GM23248 (cell line): ENCODE measurements around the gene SSU72. TPM values are rescaled to one million over a fixed set of nuclear protein-coding genes. Genes with fewer than 3 reads are reported as not detected.

Experiments used
- DNase-seq: peaks from one replicate; pipeline ENCODE4 v3.0.0-alpha.2; 2015
- H2AFZ ChIP-seq: fragments of 200-600 bp; sonication (generic); 2 replicates; pipeline ENCODE4 v1.6.1; 2016; ENCODE audit warnings: antibody characterized with exemption
- H3F3A ChIP-seq: fragments of 200-600 bp; sonication (generic); 2 replicates; pipeline ENCODE4 v1.6.1; 2016; ENCODE audit warnings: mild to moderate bottlenecking, antibody characterized with exemption, mixed run types; ENCODE audit not compliant: insufficient read depth
- H3K27ac ChIP-seq: fragments of 200-600 bp; sonication (generic); 2 replicates; pipeline ENCODE4 v1.5.1; 2016; ENCODE audit warnings: mild to moderate bottlenecking
- H3K27me3 ChIP-seq: fragments of 200-600 bp; sonication (generic); replicated peaks from 2 replicates; pipeline ENCODE4 v1.6.1; 2016; ENCODE audit warnings: mild to moderate bottlenecking; ENCODE audit not compliant: insufficient read depth
- H3K36me3 ChIP-seq: fragments of 200-600 bp; sonication (generic); 2 replicates; pipeline ENCODE4 v1.6.1; 2016; ENCODE audit warnings: low read depth, mild to moderate bottlenecking
- H3K4me1 ChIP-seq: fragments of 200-600 bp; sonication (generic); 2 replicates; pipeline ENCODE4 v1.6.1; 2016; ENCODE audit warnings: mild to moderate bottlenecking; ENCODE audit not compliant: insufficient read depth
- H3K4me2 ChIP-seq: fragments of 200-600 bp; sonication (generic); one replicate; pipeline ENCODE4 v1.6.1; 2016; ENCODE audit warnings: mild to moderate bottlenecking; ENCODE audit not compliant: unreplicated experiment
- H3K4me3 ChIP-seq: fragments of 200-600 bp; sonication (generic); 2 replicates; pipeline ENCODE4 v1.5.1; 2016; ENCODE audit warnings: mild to moderate bottlenecking
- H3K79me2 ChIP-seq: fragments of 200-600 bp; sonication (generic); 2 replicates; pipeline ENCODE4 v1.6.1; 2016; ENCODE audit warnings: mild to moderate bottlenecking; ENCODE audit not compliant: insufficient read depth
- H3K9ac ChIP-seq: fragments of 200-600 bp; sonication (generic); 2 replicates; pipeline ENCODE4 v1.6.1; 2016; ENCODE audit warnings: mild to moderate bottlenecking
- H3K9me2 ChIP-seq: fragments of 200-600 bp; sonication (generic); 2 replicates; pipeline ENCODE4 v1.6.1; 2016; ENCODE audit warnings: mixed run types, mild to moderate bottlenecking, moderate library complexity; ENCODE audit not compliant: insufficient read depth
- H3K9me3 ChIP-seq: fragments of 200-600 bp; sonication (generic); one replicate; pipeline ENCODE4 v1.6.1; 2017; ENCODE audit warnings: low read depth
- H4K20me1 ChIP-seq: fragments of 200-600 bp; sonication (generic); 2 replicates; pipeline ENCODE4 v1.6.0; 2016; ENCODE audit not compliant: insufficient read depth
- EZH2 ChIP-seq: fragments of 200-600 bp; sonication (generic); IDR thresholded peaks from 2 replicates; pipeline ENCODE4 v1.6.1; 2018; ENCODE audit warnings: antibody characterized with exemption, mild to moderate bottlenecking; ENCODE audit not compliant: insufficient read depth, poor library complexity, severe bottlenecking
- EZH2phosphoT487 ChIP-seq: fragments of 200-600 bp; sonication (generic); IDR thresholded peaks from 2 replicates; pipeline ENCODE4 v1.6.1; 2018; ENCODE audit warnings: antibody characterized with exemption, moderate library complexity, mild to moderate bottlenecking, low read depth; ENCODE audit not compliant: insufficient read depth
- WGBS, 2 experiments: methylation state at CpG; one replicate each; pipeline ENCODE4 v1.1.6; 2015 to 2017; ENCODE audit warnings: low lambda C conversion rate in 2 of 2, low coverage in 1 of 2; ENCODE audit errors: missing lambda C conversion rate in 2 of 2; 5-methylcytosine and 5-hydroxymethylcytosine counted together
- in situ Hi-C: fragments of 300-500 bp; cut with MboI; formaldehyde crosslinking; loops from 2 replicates; pipeline ENCODE4 v1.15.0; 2020
- polyA plus RNA-seq: library from polyadenylated mRNA; unstranded; fragments of >200 nt; fragmentation: Nextera tagmentation; extraction: Ambion mirVana; gene quantifications from 2 replicates; pipeline ENCODE4 v1.2.1, GENCODE V29; 2016
- total RNA-seq: library from RNA; depleted of rRNA; stranded (reverse); fragments of >200 nt; shearing (Covaris generic); gene quantifications from 2 replicates; pipeline ENCODE4 v1.2.3, GENCODE V29; 2014; rRNA removed

Gene SSU72
- total RNA-seq (60.8 and 69.2 TPM in 2 replicates), polyA plus RNA-seq (195 and 204 TPM in 2 replicates)

GRCh38 chr1:1574721-1575537 lies at the start of gene SSU72:
Gene SSU72, minus strand, starts transcription at chr1:1574863. Its CDS starts 306 bp downstream, at chr1:1574557.
- no peaks in the 10 kb centered on the region for H3K9me3 ChIP-seq
- H2AFZ ChIP-seq: peak within 1 kb of the TSS; percentile 96
- peak within 1 kb of the TSS; percentile 100 for H3K9ac ChIP-seq
- H3K27me3 ChIP-seq: no peaks in the 10 kb centered on the region
- H3K4me2 ChIP-seq: peak within 1 kb of the TSS; percentile 99
- H3K79me2 ChIP-seq: peaks cover 45% of the 10 kb centered on the region
- WGBS, 2 experiments: 0 to 1% methylated on average over 69 to 75 of the region's 87 CpGs
- H3K4me3 ChIP-seq: peak within 1 kb of the TSS; percentile 97
- in situ Hi-C loops: no loop called here
- H3K36me3 ChIP-seq: peaks cover 8% of the 10 kb centered on the region; the same call in 1 of the 2 replicates
- DNase-seq: peak; percentile 97
- H3K4me1 ChIP-seq: peaks cover 24% of the 10 kb centered on the region
- peaks cover 19% of the 10 kb centered on the region; the same call in 1 of the 2 replicates for H3F3A ChIP-seq
- TF ChIP-seq EZH2phosphoT487 (no peak), EZH2 (no peak)
- peaks cover 7% of the 10 kb centered on the region; the same call in 1 of the 2 replicates for H4K20me1 ChIP-seq
- H3K27ac ChIP-seq: peak within 1 kb of the TSS; percentile 100
- H3K9me2 ChIP-seq: no peaks in the 10 kb centered on the region

DNA sequence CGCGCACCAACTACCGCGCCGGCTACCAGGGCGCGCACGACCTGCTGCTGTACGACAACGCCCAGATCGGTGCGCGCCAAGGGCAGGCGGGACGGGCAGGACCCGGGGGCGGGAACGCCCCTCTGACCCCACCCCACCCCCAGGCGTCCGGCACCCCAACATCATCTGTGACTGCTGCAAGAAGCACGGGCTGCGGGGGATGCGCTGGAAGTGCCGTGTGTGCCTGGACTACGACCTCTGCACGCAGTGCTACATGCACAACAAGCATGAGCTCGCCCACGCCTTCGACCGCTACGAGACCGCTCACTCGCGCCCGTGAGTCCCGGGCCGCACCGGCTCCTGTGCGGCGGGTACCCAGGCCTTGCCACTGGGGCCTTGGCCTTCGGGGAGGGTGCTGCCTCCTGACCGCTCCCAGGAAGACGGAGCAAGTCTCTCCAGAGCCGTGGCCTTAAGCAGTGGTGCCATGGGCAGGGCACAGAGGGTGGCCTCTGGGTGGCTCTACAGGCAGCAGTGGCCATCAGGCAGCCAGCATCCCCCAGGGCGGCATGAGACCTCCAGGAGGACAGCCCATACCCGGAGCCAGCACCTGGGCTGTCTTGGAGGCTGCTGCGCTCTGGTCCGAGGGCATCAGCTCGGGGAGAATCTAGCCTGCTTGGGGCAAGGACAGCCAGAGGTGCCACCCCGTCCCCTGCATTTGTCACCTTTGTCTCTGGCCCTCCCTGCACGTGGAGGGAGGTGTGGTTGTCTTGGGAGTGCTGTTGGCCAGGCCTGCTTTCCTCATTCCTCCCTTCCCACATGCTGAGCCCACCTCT lies 49.2 kb upstream of the SSU72 start:
- H3K9me2 ChIP-seq: no peaks in the 10 kb centered on the region

GRCh38 chr1:1623181-1623630 lies 48.5 kb upstream of the SSU72 start:
- Histone ChIP-seq H2AFZ (no peak overlapping the region), H3K79me2 (peaks cover 2% of the 10 kb centered on the region; the same call in 1 of the 2 replicates), H3K4me3 (no peak overlapping the region), H4K20me1 (no peaks in the 10 kb centered on the region), H3K9me2 (no peaks in the 10 kb centered on the region), H3K4me2 (no peak overlapping the region), H3K9me3 (no peaks in the 10 kb centered on the region), H3K4me1 (no peaks in the 10 kb centered on the region), H3K36me3 (no peaks in the 10 kb centered on the region), H3K9ac (no peak overlapping the region), H3K27ac (no peak overlapping the region), H3F3A (no peaks in the 10 kb centered on the region), H3K27me3 (no peaks in the 10 kb centered on the region)
- DNase-seq: no peak
- WGBS, 2 experiments: 92 to 95% methylated on average over 29 to 33 of the region's 33 CpGs
- TF ChIP-seq EZH2 (no peak), EZH2phosphoT487 (no peak)
- in situ Hi-C loops: no loop called here

More for the DNA sequence above, 49.2 kb upstream of the SSU72 start:
- Histone ChIP-seq H3K4me3 (no peak overlapping the region), H3K36me3 (no peaks in the 10 kb centered on the region), H3K9ac (no peak overlapping the region), H2AFZ (no peak overlapping the region), H3F3A (no peaks in the 10 kb centered on the region), H4K20me1 (no peaks in the 10 kb centered on the region), H3K4me1 (no peaks in the 10 kb centered on the region), H3K27me3 (no peaks in the 10 kb centered on the region), H3K27ac (no peak overlapping the region), H3K4me2 (no peak overlapping the region), H3K9me3 (no peaks in the 10 kb centered on the region), H3K79me2 (no peaks in the 10 kb centered on the region)
- WGBS, 2 experiments: 93 to 95% methylated on average over 41 to 51 of the region's 51 CpGs
- no peak for DNase-seq
- TF ChIP-seq EZH2 (no peak), EZH2phosphoT487 (no peak)
- in situ Hi-C loops: no loop called here

- in situ Hi-C loops: no loop called here
- Histone ChIP-seq H3K9me3 (no peaks in the 10 kb centered on the region), H3K9ac (no peak overlapping the region), H2AFZ (no peak overlapping the region), H3K4me1 (no peaks in the 10 kb centered on the region), H3K4me3 (no peak overlapping the region), H3F3A (no peaks in the 10 kb centered on the region), H3K27me3 (no peaks in the 10 kb centered on the region), H4K20me1 (no peaks in the 10 kb centered on the region), H3K79me2 (peaks cover 7% of the 10 kb centered on the region), H3K9me2 (no peaks in the 10 kb centered on the region), H3K4me2 (no peak overlapping the region), H3K27ac (no peak overlapping the region), H3K36me3 (no peaks in the 10 kb centered on the region)
- no peak for TF ChIP-seq EZH2
- no peak for TF ChIP-seq EZH2phosphoT487
- WGBS, 2 experiments: 78 to 89% methylated on average over 17 of the region's 17 CpGs
- DNase-seq: no peak
These were observed 48.1 kb upstream of the SSU72 start for GRCh38 chr1:1622788-1623094.
